GM19455 (cell line): Measurements from ENCODE around the gene ISG20.

Experiments used
- ATAC-seq: cut with Tn5 transposase; IDR thresholded peaks from one replicate; pipeline ENCODE4 v1.9.1; 2021; ENCODE audit not compliant: unreplicated experiment

Gene ISG20

DNA sequence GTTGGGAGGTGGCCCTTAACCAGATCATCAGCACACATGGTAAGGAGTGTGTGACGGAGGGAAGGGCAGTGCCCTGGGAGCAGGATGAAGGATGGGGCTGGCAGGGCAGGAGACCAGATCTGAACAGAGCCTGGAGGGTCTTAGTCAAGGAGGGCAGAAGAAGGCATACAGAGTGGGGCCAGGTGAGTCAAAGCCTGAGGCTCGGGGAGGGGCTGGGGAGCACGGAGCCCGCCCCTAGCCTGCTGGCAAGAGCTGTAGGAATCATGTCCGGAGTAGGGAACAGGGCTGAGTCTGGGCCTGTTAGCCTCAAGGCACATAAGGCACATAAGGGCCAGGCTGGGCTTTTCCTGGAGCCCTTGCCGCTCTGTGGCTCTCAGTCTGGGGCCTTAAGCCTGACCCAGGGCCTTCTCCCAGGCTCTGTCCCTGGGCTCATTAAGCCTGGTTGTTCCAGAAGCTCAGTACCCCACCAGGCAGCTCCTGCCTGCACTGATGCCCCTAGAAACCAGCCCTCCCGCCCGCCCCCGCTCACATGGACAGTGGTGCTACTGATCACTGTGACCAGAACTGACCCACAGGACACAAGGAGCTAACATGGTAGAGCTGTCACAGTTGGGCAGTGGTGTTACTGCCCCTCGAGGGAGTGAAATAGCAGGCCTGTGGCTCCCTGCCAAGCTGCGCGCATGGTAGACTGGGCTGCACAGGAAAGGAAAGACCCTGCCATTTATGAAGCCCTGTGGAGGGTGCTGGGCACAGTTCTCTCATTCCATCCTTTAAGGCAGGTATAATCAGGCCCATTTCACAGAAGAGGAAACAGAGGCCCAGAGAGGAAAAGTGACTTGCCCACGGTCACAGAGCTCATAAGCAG, 14.6 kb downstream of the ISG20 start:
- ATAC-seq, result no peak

DNA sequence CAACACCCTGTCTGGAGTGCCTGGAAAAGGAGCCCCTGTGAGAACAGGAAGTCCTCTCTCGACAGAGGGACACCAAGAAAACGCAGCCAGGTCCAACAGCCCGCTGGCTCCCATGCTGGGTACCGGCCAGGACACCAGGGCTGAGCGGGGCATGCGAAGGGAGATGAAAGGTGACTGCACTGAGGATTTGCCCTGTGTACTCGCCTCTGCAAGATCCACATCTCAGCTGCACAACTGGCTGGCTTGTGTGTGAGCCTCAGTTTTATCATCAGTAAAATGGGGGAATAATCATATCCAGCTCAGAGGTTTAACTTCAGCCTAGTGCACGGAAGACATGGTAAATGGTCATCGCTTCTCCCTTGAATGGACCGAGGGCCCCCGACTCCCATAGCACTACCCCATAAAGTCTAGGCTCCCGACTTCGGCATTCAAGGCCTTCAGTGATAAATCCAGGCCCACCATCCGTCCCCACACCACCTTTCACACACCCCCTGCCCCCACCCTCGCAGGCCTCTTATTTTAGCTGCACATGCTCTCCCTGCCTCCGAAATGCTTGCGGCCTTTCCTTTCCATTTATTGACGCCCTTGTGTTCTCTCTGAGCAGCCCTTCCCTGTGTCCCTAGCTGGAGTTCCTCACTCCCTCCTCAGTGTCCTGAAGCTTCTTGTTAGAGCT, 15.8 kb downstream of the ISG20 start:
- ATAC-seq, result no peak

DNA sequence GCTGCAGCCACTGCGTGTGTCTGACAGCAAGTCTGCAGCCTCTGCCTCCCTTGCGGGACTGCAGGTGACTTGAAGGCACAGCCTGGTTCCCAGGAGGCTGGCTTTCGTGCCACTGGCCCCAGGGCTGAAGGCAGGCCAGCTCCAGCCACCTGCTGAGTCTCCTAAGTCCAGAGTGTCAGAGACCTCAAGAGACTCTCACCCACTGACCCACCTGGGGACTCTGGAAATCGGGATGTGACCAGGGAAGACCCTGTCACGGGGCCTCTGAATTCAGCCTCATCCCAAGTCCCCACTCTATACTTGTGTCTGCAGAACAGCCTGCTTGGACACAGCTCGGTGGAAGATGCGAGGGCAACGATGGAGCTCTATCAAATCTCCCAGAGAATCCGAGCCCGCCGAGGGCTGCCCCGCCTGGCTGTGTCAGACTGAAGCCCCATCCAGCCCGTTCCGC, 16.3 kb downstream of the ISG20 start:
- no peak for ATAC-seq

DNA sequence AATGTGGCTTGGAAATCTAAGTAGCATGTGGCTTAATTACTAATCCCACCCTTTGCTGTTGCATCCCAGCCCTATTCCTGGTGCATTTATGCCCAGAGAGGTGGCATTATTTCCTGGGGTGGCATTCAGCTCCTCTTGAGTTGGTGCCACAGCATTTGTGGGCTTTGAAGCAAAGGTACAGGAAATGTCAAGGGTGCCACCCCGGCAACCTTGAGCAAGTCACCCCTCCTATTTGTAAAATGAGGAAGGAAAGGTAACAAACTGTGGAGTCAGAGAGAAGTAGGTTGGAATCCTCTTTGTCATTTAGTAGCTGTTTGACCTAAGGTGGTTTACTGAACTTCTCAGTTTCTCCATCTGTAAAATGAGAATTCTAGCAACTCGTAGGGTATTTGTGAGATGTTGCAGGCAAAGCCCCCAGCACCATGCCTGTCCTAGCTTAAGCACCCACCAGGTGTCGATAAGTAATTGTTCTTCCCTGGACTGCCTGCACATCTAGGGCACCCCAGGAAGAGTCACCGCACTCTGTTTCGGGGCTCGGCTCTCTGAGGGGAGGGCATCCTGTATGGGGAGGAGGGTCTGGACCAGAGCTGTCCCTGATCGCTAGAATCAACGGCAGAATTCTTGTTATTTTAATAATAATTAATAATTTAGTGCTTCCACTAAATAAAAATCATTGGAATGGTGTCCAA, 17.1 kb downstream of the ISG20 start:
- no peak for ATAC-seq

DNA sequence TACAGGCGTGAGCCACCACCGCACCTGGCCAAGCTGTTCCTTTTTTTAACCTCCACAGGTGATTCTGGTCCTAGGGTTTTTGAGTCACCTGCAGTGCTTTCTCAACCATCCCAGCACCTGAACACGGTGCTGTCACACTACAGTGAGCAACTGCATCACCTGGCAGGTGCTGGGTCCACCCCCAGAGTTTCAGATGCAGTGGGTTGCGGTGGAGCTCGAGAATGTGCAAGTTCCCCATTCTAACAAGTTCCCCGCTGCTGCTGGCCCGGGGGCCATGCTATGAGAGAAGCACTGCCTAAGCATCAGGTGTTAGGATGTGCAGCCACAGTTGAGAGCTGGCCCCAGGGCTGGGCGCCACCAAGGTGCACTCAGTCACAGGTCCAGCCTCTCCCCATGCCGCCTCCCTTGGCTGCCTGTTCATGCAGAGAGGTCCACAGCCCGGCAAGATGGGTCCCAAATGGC, 18.0 kb downstream of the ISG20 start:
- ATAC-seq, result peak; percentile 91

DNA sequence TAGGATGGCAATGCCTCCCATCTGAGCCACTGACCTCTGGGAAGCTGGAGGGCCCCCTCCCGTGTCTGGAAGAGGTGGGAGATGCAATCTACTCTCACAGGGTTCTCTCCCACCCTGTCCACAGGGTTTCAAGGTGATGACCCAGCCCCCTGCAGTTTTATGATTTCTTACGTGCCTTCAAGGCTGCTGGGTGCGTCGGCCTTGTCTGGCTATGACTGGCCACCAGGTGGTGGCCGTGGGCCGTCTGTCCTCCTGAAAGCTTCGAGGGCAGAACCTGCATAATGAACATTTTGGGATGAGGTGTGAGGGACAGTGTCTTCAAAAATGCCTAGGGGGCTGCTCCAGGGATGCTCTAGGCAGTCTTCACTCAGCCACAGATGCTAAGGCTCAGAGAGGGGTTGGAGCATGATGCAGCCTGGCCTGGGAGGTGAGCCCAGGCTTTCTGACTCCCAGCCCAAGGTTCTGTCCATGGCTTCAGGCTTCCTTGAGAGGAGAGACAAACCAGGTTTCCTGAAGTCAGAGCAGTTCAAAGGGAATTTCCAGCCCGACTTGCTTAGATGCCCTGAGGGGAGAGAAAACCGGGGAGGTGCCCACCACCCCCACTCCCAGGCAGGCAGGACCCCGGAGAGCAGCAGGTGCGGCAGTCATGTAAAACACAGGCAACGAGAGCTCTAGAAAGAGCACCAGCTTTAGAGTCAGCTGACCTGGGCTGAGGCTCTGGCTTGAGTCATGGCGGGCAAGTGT, 18.7 kb downstream of the ISG20 start:
- no peak for ATAC-seq

DNA sequence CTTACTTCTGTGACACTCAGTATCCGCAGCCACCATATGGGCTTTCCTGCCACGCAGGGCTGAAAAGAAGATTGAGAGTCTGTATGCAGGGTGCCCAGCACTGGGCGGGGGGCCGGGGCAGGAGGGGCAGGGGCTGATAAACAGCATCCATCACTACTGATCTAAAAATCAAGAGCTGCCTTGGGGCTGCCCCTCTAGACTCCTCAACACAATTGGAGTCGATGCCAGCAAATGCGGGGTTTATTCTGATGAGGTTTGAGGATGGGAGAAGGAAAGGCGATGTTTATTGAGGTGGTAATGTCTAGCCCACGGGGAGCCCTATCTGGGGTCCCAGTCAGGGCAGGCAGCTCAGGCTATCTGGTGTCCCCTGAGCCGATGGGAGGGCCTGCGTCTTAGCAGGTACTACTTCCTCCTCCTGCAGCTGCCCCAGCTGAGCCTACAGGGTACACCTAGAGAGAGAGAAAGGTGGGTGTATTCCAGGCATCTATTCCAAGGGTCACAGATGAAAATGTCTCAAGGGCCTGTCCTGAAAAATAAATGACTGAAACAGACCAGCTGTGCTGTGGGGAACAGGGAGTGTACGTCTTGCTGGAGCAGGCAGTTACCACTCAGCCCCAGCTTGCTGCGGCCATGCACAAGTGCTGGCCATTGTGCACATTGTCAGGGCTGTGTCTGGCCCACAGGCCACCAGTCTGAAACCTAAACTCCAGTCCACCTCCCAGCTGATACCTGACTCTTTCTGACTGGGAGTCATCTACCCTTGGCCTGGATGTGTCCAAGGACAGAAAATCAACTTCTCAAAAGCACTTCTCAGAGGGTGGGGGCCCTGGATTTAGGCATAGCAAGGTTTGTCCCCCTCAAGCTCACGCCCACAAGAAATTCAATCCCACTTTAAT, 19.5 kb downstream of the ISG20 start:
- ATAC-seq, result no peak

DNA sequence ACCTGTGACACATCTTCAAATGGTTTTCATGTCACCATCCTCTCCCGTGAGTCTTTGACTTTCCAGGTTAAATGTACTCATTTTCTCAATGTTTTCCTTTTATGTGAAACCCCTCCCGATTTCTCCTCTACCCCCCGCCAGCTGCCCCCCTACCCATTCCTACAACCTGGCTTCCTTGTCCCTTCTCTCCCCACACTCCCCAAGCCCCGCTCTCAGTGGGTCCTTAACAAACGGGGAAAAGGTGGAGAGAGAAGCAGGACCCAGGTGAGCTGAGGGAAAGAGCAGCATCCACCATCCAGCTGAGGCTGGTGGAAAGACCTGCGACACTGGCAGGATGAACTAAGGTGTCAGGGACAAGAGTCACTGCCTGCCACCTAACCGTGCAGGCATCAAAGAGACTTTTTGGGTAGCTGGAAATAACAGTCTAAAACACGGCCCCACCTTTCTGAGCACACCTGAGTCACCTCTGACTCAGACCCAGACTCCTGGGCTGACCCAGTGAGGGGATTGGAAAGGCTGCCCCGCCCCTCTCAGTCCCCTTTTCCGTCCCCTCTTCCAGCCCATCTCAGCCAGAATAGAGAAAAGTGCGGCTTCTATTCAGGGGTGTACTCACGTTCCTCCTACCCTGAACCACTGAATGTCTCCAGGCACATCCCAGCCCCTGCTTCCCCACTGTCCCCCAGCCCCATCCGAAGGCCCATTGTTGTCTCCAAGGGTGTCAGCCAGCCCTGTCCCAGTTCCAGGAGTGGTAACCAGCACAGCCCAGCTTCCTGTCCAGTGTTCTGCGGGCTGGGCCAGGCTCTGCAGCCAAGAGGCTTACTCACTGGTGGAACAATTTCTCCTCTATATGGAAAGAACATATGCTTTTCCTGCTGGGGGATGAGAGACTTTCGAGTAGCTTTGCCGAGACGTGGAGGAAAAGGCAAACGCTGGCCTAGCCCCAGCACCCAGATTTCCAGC, 20.4 kb downstream of the ISG20 start:
- ATAC-seq, result no peak

DNA sequence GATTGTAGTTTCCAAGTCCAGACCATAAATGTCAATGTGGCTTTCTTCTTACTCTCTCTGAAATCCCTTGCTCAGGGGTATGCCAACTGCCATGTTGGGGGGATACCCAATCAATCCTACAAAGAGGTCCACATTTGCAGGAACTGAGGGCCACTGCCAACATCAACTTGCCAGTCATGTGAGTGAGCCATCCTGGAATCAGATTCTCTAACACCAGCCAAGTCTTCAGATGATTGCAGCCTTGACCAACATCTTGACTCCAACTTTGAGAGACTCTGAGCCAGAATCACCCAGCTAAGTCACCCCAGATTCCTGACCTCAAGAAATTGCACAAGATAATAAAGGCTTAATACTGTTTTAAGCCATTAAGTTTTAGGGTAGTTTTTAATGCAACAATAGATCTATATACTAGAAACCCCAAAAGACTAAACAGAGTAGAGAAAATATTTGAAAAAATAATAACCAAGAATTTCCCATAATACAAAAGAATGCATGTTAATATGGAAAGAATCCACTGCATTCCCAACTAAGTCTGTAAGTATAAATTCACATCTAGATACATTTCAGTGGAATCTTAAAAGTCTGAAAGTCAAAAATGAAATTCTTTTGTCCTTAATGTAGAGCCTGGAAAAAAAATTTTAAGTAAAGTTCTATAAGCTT, 22.4 kb downstream of the ISG20 start:
- no peak for ATAC-seq

DNA sequence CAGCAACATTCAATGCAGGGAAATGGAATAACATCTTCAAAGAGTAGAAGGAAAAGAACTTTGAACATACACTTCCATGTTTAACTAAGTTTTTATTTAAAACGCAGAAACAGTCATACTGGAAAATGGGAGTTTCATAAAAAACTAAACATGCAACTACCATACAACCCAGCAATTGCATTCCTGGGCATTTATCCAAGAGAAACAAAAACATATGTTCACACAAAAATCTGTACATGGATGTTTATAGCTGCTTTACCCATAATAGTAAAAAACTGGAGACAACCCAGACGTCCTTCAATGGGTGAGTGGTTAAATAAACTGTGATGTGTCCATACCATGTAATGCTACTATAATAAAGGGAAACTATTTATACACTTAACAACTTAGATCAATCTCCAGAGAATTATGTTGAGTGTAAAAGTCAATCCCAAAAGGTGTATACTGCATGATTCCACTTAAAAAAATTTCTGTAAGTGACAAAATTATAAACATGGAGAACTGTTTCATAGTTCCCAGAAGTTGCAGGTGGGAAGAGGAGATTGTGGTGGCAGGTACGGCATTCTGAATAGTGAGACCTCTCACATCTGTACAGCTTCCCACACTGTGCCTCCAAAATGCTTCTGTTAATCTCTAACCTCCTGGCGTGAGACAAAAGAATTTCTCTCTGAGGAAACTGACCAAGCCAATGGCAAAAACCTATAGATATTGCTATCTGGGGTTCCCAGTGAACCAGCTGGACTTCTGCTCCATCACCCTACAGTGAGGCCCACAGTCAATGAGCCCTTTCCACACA, 23.1 kb downstream of the ISG20 start:
- ATAC-seq, result no peak

DNA sequence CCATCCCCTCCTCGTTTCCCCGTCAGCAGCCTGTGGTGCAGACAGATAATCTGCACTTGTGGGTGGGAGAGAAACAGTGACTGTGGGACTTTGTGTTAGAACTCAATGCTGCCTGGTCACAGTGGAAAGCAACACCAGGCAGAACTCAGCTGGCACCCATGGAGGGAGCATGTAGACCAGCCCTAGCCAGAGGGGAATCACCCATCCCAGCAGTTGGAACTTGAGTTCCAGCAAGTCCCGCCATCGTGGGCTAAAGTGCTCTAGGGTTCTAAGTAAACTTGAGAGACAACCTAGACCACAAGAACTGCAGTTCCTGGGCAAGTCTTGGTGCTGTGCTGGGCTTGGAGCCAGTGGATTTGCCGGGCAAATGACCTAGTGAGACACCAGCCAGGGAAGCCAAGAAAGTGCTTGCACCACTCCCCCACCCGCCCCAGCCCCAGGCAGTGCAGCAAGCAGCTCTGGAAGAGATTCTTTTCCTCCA, 24.4 kb downstream of the ISG20 start:
- no peak for ATAC-seq

DNA sequence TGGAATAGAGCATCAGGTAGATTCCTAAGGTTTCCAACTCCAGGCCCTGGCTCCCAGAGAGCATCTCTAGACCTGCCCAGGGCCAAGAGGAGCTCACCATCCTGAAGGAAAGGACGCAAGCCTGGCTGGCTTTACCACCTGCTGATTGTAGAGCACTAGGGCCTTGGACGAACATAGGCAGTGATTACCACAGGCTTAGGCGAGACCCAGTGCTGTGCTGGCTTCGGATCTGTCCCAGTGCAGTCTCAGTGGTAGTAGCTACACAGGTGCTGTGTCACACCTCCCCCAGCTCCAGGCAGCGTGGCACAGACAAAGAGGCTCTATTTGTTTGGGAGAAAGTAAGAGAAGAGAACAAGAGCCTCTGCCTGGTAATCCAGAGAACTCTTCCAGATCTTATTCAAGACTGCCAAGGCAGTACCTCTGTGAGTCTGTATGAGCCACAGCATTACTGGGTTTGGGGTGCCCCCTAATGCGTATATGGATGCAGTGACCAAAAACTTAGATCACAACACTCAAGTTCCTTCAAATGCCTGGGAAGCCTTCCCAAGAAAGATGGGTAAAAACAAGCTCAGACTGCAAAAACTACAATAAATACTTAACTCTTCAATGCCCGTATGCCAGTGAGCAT, 25.4 kb downstream of the ISG20 start:
- ATAC-seq, result no peak

DNA sequence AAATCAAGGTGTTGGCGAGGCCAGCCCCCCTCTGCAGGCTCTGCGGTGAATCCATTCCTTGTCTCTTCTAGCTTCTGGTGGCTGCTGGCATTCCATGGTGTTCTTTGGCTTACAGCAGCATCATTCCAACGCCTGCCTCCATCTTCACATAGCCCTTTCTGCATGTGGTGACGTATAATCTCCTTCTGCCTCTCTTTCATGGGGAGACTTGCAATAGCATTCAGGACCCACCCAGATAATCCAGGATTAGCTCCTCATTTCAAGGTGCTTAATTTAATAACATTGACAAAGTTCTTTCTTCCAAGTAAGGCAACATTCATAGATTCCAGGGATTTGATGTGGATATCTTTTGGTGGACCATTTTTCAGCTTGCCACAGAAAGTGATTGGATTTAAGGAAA, 35.8 kb downstream of the ISG20 start:
- no peak for ATAC-seq

DNA sequence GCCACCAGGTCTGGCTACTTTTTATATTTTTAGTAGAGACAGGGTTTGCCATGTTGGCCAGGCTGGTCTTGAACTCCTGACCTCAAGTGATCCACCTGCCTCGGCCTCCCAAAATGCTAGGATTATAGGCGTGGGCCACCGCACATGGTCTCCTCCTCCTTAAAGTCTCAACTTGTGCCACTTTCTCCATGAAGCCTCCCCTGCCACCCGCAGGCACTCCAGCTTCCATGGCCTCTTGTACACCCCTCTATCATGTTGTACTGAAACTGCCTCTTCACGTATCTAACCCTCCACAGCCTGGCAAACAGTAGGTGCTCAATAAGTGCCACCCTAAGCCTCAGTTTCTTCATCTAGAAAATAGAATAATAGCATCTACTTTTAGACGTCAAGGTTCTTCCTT, 39.9 kb downstream of the ISG20 start:
- no peak for ATAC-seq

DNA sequence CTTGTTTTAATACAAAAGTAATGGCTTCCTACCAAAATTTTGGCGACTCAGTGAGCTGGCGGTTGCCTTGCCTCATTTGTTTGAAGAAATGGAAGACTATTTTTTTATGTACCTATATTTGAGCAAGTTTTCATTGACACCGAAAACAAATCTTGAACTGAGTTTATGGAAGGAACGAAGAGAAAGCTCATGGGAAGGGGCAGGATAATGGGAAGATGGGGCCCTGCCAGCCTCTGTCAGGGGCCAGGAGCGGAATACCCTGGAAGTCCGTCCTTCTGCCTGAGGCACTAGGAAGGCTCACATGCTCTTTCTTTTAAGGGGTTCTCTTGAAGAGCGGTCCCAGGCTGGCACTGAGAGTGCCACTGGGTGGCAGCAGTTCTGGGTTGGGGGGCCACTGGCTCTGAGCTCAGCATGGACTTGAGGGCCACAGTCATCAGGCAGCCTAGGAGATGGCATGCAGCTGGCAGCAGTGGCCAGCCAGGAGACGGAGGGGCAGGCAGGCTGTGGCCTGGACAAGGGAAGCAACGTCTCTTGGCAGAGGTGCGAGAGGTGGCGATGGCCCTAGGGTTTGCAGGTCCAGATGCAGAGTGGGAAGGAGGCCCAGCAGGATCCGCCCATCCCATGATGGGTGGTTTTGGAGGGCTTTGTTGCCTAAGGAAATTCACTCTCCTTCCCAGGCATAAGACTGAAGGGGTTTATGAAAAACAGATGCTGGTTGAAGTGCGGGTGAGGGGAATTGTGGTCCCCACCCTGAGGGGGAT, 41.6 kb downstream of the ISG20 start:
- ATAC-seq, result no peak

DNA sequence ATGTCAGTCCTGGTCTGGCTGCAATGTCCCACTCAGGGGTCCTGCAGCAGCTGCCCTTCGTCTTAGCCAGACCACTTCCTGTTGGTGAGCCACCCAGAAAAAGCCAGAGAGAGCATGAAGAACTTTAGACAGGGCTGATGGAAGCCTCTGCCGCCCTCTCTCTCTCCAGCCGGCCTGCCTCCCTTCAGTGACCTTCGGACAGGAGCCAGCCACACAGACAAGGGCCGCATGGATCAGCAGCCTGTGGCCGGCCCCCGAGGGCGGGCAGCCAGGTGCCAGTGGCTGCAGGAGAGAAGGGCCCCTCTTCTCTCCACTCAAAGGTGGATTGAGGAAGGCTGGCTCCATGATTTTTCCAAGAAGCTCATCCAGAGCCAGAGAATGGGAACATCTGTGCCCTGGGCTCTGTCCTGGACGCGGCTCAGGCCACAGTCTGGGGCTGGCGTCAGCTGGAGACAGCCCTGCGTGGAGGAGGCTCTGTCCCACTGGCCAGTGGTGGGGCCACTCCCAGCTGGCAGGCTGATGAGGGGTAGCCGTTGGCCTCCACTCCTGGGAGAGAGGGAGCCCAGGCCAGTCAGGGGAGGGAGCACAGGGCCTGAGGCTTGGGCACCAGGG, 42.9 kb downstream of the ISG20 start:
- ATAC-seq, result no peak
